Panc1 (cell line): ENCODE measurements around the gene CMIP. TPM values are rescaled to one million over a fixed set of nuclear protein-coding genes. Genes with fewer than 3 reads are reported as not detected.

Experiments
- ATAC-seq: fragments of 200-7000 bp; cut with Tn5 transposase; 2 replicates; pipeline ENCODE4 v1.9.1; 2020; ENCODE audit warnings: mild to moderate bottlenecking, moderate library complexity
- BruUV-seq: library from RNA; stranded (reverse); fragments of 400-500 nt; replicated peaks from 2 replicates; lab custom pipeline; 2021; lab: Mats Ljungman, UMichigan
- CTCF ChIA-PET: fragments of 300-600 bp; sonication (Branson Sonifier 250); formaldehyde crosslinking; loops from one replicate; lab custom pipeline; 2022; ENCODE audit warnings: antibody characterized with exemption; lab: Charles Lee
- POLR2A ChIA-PET: fragments of 300-600 bp; sonication (Branson Sonifier 250); formaldehyde crosslinking; loops from one replicate; lab custom pipeline; 2022; ENCODE audit warnings: antibody characterized with exemption; lab: Charles Lee
- DNase-seq: peaks from one replicate; pipeline ENCODE4 v3.0.0-alpha.2; 2010; ENCODE audit warnings: low read depth, low spot score
- H3K27ac ChIP-seq: 2 replicates; pipeline ENCODE4 v1.5.1; 2011; ENCODE audit warnings: mild to moderate bottlenecking, low read length, inconsistent platforms
- H3K27me3 ChIP-seq: fragments of 200-500 bp; sonication (Bioruptor generic); 2 replicates; pipeline ENCODE4 v1.6.0; 2014; ENCODE audit warnings: low read length, inconsistent platforms; ENCODE audit not compliant: control insufficient read depth, insufficient read depth
- H3K36me3 ChIP-seq: fragments of 200-500 bp; sonication (Bioruptor generic); 2 replicates; pipeline ENCODE4 v1.5.1; 2014; ENCODE audit warnings: inconsistent platforms, mild to moderate bottlenecking, low read length, moderate library complexity; ENCODE audit not compliant: control insufficient read depth, insufficient read depth
- H3K4me1 ChIP-seq: 2 replicates; pipeline ENCODE4 v1.5.1; 2011; ENCODE audit warnings: inconsistent platforms, mild to moderate bottlenecking, low read length, moderate library complexity; ENCODE audit not compliant: control insufficient read depth, insufficient read depth
- H3K4me3 ChIP-seq, 2 experiments: 2 replicates each; pipeline ENCODE4 v1.5.1; 2011 to 2012; ENCODE audit warnings: low read depth in 2 of 2, low read length in 2 of 2, mild to moderate bottlenecking in 2 of 2, inconsistent platforms in 1 of 2, moderate library complexity in 1 of 2
- H3K9me3 ChIP-seq: fragments of 200-500 bp; sonication (Bioruptor generic); 2 replicates; pipeline ENCODE4 v1.5.1; 2014; ENCODE audit warnings: low read depth, mild to moderate bottlenecking, inconsistent platforms, low read length, moderate library complexity; ENCODE audit not compliant: control insufficient read depth, insufficient read depth
- POLR2AphosphoS5 ChIP-seq: IDR thresholded peaks from 2 replicates; pipeline ENCODE4 v1.6.1; 2012; ENCODE audit warnings: mild to moderate bottlenecking, low read depth, low read length, moderate library complexity
- SIN3A ChIP-seq: IDR thresholded peaks from 2 replicates; pipeline ENCODE4 v1.6.1; 2012; ENCODE audit warnings: low read depth, mild to moderate bottlenecking, low read length, moderate library complexity, borderline replicate concordance; ENCODE audit not compliant: insufficient read depth
- TCF7L2 ChIP-seq: IDR thresholded peaks from 2 replicates; pipeline ENCODE4 v1.6.1; 2011; ENCODE audit warnings: mild to moderate bottlenecking, low read depth, low read length, inconsistent platforms
- in situ Hi-C: cut with HindIII; loops from 2 replicates; pipeline ENCODE4 v1.10.0; 2016; ENCODE audit warnings: low sequenced_read_pairs, low pct_unique_long_range_greater_than_20kb
- intact Hi-C: fragments of 100-400 bp; cut with micrococcal nuclease; formaldehyde crosslinking; loops from one replicate; pipeline ENCODE4 v1.10.0; 2022; ENCODE audit not compliant: unreplicated experiment
- total RNA-seq: library from RNA; stranded (reverse); gene quantifications from one replicate; pipeline ENCODE4 v1.2.1, GENCODE V29; 2021; ENCODE audit not compliant: unreplicated experiment
- TF ChIP-seq, protein P1 (sequence below), 2 experiments: IDR thresholded peaks; 2 replicates each; pipeline ENCODE4 v1.6.1; 2011 to 2012; ENCODE audit warnings: low read depth in 2 of 2, control low read depth in 1 of 2, low read length in 1 of 2, mild to moderate bottlenecking in 1 of 2, moderate library complexity in 1 of 2; ENCODE audit not compliant: insufficient read depth in 1 of 2
- TF ChIP-seq, protein P2 (sequence below): fragments of 450-650 bp; IDR thresholded peaks from 2 replicates; pipeline ENCODE4 v1.5.1; 2017; ENCODE audit warnings: mild to moderate bottlenecking

CMIP gene
- total RNA-seq, 1 experiment from 2014 or later, result 49.7 TPM

DNA sequence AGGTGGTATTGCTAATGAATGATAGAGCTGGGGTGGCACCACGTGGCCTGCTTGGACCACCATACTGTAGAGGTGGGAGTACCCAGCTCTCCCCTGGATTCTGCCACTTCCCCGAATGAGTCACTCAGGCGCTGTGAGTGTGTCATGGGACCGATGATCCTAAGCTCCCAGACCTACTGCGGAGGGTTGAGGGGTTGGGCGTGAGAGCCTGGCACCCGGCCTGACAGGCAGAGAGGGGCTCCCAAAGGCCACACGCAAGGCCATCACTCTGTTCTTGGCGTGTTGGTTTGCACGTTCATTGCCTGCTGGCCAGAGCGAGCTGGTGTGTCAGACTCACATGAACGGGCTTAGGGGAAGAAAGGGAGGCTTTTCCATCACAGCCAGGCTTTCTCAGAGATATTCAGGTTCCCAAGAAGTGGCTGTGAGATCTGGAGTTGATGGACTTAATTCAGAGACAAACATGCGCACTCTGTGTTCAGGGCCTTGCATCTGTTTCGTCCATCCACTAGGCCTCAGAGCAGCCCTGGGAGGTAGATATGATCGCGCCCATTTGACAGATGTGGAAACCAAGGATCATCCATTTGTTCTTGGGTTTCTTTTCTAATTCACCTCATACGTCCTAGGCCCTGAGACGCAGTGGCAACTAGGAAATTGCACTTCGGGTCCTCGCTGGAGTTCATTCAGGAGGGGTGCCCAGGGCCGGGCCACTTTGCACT is 41.4 kb downstream of the CMIP start:
- Histone ChIP-seq H3K27me3 (no peaks in the 10 kb centered on the region), H3K36me3 (no peaks in the 10 kb centered on the region), H3K9me3 (no peaks in the 10 kb centered on the region), H3K4me3 (no peak overlapping the region), H3K27ac (no peak overlapping the region), H3K4me1 (peaks cover 40% of the 10 kb centered on the region)
- CTCF ChIA-PET, result no interaction called here
- no peak for DNase-seq
- no TSS peak for BruUV-seq
- POLR2A ChIA-PET, result interaction anchor here (0.6 kb wide), 1 partner anchor 248 kb away, joined by 3 read pairs; no protein-coding TSS in a partner anchor
- TF ChIP-seq, protein P1, sequence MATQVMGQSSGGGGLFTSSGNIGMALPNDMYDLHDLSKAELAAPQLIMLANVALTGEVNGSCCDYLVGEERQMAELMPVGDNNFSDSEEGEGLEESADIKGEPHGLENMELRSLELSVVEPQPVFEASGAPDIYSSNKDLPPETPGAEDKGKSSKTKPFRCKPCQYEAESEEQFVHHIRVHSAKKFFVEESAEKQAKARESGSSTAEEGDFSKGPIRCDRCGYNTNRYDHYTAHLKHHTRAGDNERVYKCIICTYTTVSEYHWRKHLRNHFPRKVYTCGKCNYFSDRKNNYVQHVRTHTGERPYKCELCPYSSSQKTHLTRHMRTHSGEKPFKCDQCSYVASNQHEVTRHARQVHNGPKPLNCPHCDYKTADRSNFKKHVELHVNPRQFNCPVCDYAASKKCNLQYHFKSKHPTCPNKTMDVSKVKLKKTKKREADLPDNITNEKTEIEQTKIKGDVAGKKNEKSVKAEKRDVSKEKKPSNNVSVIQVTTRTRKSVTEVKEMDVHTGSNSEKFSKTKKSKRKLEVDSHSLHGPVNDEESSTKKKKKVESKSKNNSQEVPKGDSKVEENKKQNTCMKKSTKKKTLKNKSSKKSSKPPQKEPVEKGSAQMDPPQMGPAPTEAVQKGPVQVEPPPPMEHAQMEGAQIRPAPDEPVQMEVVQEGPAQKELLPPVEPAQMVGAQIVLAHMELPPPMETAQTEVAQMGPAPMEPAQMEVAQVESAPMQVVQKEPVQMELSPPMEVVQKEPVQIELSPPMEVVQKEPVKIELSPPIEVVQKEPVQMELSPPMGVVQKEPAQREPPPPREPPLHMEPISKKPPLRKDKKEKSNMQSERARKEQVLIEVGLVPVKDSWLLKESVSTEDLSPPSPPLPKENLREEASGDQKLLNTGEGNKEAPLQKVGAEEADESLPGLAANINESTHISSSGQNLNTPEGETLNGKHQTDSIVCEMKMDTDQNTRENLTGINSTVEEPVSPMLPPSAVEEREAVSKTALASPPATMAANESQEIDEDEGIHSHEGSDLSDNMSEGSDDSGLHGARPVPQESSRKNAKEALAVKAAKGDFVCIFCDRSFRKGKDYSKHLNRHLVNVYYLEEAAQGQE (IDR thresholded peaks at IDR 0.05; ENCODE audit: insufficient read depth in 1 of 2, low read depth in 2 of 2, low read length in 1 of 2), result no peak
- TF ChIP-seq POLR2AphosphoS5 (no peak), TCF7L2 (no peak), SIN3A (no peak)
- TF ChIP-seq, protein P2, sequence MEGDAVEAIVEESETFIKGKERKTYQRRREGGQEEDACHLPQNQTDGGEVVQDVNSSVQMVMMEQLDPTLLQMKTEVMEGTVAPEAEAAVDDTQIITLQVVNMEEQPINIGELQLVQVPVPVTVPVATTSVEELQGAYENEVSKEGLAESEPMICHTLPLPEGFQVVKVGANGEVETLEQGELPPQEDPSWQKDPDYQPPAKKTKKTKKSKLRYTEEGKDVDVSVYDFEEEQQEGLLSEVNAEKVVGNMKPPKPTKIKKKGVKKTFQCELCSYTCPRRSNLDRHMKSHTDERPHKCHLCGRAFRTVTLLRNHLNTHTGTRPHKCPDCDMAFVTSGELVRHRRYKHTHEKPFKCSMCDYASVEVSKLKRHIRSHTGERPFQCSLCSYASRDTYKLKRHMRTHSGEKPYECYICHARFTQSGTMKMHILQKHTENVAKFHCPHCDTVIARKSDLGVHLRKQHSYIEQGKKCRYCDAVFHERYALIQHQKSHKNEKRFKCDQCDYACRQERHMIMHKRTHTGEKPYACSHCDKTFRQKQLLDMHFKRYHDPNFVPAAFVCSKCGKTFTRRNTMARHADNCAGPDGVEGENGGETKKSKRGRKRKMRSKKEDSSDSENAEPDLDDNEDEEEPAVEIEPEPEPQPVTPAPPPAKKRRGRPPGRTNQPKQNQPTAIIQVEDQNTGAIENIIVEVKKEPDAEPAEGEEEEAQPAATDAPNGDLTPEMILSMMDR, result no peak
- in situ Hi-C loops (no loop called here), intact Hi-C loops (no loop called here)
- no peak for ATAC-seq

DNA sequence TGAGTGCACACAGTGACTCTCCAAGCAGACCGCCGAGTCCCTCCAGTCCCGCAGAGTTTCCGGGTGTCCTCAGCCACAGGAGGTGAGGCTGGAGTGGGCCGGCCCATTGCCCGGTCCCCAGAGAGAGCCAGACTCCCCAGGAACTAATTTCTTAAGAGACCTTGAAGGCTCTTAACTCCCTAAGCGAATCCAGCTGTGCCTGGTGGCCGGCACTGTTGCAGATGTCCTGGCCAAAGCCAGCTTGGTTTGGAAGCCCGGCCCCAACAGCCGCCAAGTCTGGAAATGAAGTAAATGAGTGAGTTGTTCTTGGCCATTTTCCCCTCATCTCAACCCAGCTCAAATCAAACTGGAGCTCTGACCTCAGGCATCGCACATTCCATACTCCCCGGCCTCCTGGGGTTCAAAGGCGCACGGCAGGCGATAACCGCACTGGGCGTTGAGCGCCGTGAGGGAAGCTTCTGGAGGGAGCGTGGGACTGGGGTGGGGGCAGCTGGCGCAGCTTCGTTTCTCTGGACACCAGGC is 42.0 kb downstream of the CMIP start:
- POLR2A ChIA-PET, result interaction anchor here (0.6 kb wide), 1 partner anchor 248 kb away, joined by 3 read pairs; no protein-coding TSS in a partner anchor

More for the DNA sequence above, 42.0 kb downstream of the CMIP start:
- TF ChIP-seq POLR2AphosphoS5 (no peak), SIN3A (no peak), TCF7L2 (no peak)
- TF ChIP-seq, protein P2, result no peak
- TF ChIP-seq, protein P1 (IDR thresholded peaks at IDR 0.05; ENCODE audit: insufficient read depth in 1 of 2, low read depth in 2 of 2, low read length in 1 of 2), result no peak
- Histone ChIP-seq H3K4me3 (no peak overlapping the region), H3K27ac (no peak overlapping the region), H3K9me3 (no peaks in the 10 kb centered on the region), H3K36me3 (no peaks in the 10 kb centered on the region), H3K4me1 (peaks cover 39% of the 10 kb centered on the region), H3K27me3 (no peaks in the 10 kb centered on the region)
- in situ Hi-C loops, result no loop called here
- DNase-seq (no peak), ATAC-seq (no peak)
- BruUV-seq, result no TSS peak
- intact Hi-C loops, result no loop called here
- CTCF ChIA-PET, result no interaction called here
